Upper lobe of right lung (tissue), 1 donor: ENCODE measurements around the gene CDH4. TPM values are rescaled to one million over a fixed set of nuclear protein-coding genes. Genes with fewer than 3 reads are reported as not detected.
A peak's percentile ranks its signal among the peaks of the same experiment; 100 is the strongest.

Experiments
- ATAC-seq: fragments of 200-7000 bp; cut with Tn5 transposase; one replicate; pipeline ENCODE4 v1.9.1; 2020; ENCODE audit warnings: mild to moderate bottlenecking, moderate library complexity
- DNase-seq: peaks from one replicate; pipeline ENCODE4 v3.0.0-alpha.2; 2020
- H3K27ac ChIP-seq: fragments of 200-600 bp; one replicate; pipeline ENCODE4 v1.8.0; 2022
- H3K27me3 ChIP-seq: fragments of 200-600 bp; one replicate; pipeline ENCODE4 v1.8.0; 2022; ENCODE audit warnings: mild to moderate bottlenecking
- H3K36me3 ChIP-seq: fragments of 200-600 bp; one replicate; pipeline ENCODE4 v1.8.0; 2022
- H3K4me1 ChIP-seq: fragments of 200-600 bp; one replicate; pipeline ENCODE4 v1.8.0; 2022
- H3K4me3 ChIP-seq: fragments of 200-600 bp; one replicate; pipeline ENCODE4 v1.8.0; 2022; ENCODE audit warnings: mild to moderate bottlenecking
- H3K9me3 ChIP-seq: fragments of 200-600 bp; one replicate; pipeline ENCODE4 v1.8.0; 2022
- CTCF ChIP-seq: fragments of 200-600 bp; IDR thresholded peaks from one replicate; pipeline ENCODE4 v1.8.0; 2022; ENCODE audit warnings: antibody characterized with exemption
- intact Hi-C: fragments of 100-400 bp; cut with DNase I; formaldehyde crosslinking; loops from one replicate; pipeline ENCODE4 v1.11.0; 2022
- total RNA-seq: library from RNA; stranded (reverse); fragmentation: NEBNext Ultra II Directional; extraction: Animal tissue kit (Norgen Biotek cat#: 25700); gene quantifications from one replicate; pipeline ENCODE4 v1.2.1, GENCODE V29; 2021
- donor health status: DM: no; HTN: yes; CAD: no; lungs with severe emphysema.

CDH4 gene
- total RNA-seq, 1 donor from 2014 or later, result 0.23 TPM

GRCh38 chr20:61743606-61744005, 491.5 kb downstream of the CDH4 start:
- Histone ChIP-seq H3K27ac (no peak overlapping the region), H3K4me1 (no peaks in the 10 kb centered on the region), H3K4me3 (no peak overlapping the region), H3K36me3 (no peaks in the 10 kb centered on the region), H3K9me3 (no peaks in the 10 kb centered on the region), H3K27me3 (no peaks in the 10 kb centered on the region)
- intact Hi-C loops, result no loop called here
- ATAC-seq (no peak), DNase-seq (no peak)
- TF ChIP-seq CTCF, result no peak

DNA sequence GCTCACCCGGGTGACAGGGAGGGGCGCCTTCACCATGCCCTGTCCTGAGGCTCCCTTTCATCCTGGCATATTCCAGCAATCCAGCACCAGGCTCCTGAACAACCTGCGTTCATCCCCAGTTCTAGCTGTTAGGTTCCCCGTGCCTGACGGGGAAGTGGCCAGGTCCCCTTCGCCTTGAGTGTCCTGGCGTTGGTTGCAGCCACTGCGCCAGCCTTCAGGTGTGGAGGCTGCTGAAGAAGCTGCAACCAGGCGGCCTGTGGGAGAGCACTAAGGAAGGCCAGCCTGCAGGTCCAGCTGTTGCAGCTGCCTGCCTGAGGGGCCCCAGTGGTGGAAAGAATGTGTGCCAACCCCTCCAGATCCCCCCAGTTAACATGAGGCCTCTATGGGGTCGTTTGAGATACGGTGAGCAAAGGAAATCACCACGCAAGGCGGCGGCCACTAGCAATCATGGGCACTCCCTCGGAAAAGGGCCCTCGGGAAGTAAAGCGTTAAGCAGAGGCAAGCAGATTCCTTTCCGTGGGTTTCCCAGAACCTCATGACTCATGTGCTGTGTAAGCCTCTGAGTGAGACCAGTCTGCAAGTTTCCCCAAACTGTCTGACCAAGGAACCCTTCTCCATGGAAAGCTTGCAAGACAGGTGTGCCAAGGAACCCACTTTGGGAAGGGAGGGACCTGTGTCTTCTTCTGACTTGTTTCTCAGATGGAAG, 492.8 kb downstream of the CDH4 start:
- H3K36me3 ChIP-seq, result no peaks in the 10 kb centered on the region
- H3K9me3 ChIP-seq, result no peaks in the 10 kb centered on the region
- no peak overlapping the region for H3K4me3 ChIP-seq
- no peak for TF ChIP-seq CTCF
- intact Hi-C loops, result no loop called here
- DNase-seq, result no peak
- H3K27ac ChIP-seq, result no peak overlapping the region
- no peaks in the 10 kb centered on the region for H3K27me3 ChIP-seq
- no peaks in the 10 kb centered on the region for H3K4me1 ChIP-seq
- no peak for ATAC-seq

DNA sequence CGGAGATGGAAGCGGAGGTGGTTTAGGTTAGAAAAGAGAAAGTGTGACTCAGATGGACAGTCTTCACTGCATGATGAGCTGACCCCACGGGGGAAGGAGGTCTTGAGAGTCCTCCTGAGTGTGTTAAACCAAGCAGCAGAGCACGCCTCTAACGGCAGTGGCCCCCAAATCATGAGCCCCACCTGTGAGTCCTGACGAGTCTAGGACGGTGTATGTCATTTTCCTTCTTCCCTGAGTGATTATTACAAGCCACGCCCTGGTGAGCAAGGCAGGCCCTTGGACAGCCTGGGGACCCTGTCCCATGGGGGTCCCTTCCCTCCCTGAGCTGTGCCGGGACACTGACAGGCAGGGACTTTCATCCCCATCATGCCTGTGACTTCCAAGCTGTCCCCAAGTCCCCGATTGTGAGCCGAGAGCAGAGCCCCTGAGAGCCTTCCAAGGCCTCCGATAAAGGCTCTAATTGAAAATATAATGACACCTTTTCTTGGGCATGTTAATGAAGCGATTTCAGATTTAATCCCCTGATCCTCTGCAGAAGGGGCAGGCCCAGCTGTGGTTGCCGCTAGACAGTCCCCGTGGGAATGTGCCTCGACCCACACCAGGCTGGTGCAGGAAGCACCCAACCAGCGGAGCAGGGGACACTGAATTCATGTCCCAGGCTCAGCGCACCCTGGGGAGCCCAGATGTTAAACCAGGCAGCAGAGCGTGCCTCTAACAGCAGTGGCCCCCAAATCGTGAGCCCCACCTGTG, 493.5 kb downstream of the CDH4 start:
- no peak for ATAC-seq
- intact Hi-C loops, result no loop called here
- H3K4me3 ChIP-seq, result no peak overlapping the region

DNA sequence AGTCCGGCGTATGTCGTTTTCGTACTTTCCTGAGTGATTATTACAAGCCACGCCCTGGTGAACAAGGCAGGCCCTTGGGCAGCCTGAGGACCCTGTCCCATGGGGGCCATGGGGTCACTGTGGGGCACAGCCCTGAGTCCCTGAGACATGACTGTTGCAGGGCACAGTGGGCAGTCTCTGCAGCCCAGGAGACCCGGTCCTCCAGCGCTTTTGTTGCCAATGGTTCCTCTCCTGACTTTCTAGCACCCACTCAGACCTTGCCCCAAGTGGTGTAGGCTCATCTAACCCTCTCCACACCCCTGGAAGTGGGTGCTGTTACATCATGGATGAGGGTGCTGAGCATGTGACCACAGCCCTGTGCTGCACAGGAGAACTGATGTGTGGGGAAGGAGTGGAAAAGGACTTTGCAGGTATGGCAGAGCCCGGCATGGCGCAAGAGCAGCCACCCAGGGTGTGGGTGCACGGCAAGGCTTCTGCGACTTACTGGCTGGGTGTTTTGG, 494.1 kb downstream of the CDH4 start:
- intact Hi-C loops, result no loop called here
- no peaks in the 10 kb centered on the region for H3K27me3 ChIP-seq
- no peak overlapping the region for H3K4me3 ChIP-seq
- peaks cover 6% of the 10 kb centered on the region for H3K9me3 ChIP-seq
- DNase-seq (no peak), ATAC-seq (peak; percentile 26)
- H3K36me3 ChIP-seq, result no peaks in the 10 kb centered on the region
- H3K4me1 ChIP-seq, result no peaks in the 10 kb centered on the region
- no peak overlapping the region for H3K27ac ChIP-seq
- TF ChIP-seq CTCF, result no peak

More for the DNA sequence above, 493.5 kb downstream of the CDH4 start:
- H3K27ac ChIP-seq, result no peak overlapping the region
- no peak for DNase-seq
- H3K4me1 ChIP-seq, result no peaks in the 10 kb centered on the region
- no peaks in the 10 kb centered on the region for H3K27me3 ChIP-seq
- H3K9me3 ChIP-seq, result peaks cover 3% of the 10 kb centered on the region
- TF ChIP-seq CTCF, result no peak
- H3K36me3 ChIP-seq, result no peaks in the 10 kb centered on the region

DNA sequence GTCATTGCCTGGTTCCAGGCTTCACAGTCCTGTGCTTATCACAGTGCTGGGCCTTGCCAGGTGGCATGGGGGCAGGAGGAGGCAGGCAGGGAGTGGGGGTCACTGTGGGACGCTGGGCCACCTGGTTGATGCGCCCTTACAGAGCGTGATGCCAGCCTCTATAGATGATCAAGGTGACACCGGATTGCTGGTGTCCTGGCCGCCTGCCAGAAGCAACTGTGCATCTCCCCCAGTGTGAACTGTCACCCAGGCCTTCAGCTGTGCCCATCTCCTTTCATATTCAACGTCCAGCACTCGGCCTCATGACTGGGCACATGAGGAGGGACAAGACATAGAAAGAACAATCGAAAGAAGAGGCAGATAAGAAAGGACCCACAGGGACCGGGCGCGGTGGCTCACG, 494.7 kb downstream of the CDH4 start:
- no peak for DNase-seq
- Histone ChIP-seq H3K9me3 (peaks cover 6% of the 10 kb centered on the region), H3K4me3 (no peak overlapping the region), H3K36me3 (no peaks in the 10 kb centered on the region), H3K27me3 (no peaks in the 10 kb centered on the region), H3K4me1 (no peaks in the 10 kb centered on the region), H3K27ac (no peak overlapping the region)
- TF ChIP-seq CTCF, result no peak
- no peak for ATAC-seq
- intact Hi-C loops, result no loop called here
